Common myeloid progenitor, CD34-positive (primary cell): Measurements from ENCODE around the gene SPATA13.
A peak's percentile ranks its signal among the peaks of the same experiment; 100 is the strongest.
"Not testable (repeated sequence)": the region's sequence is repeated elsewhere in the genome, so short reads cannot be mapped to it uniquely, and the experiment has no call there.

Experiments
- CTCF ChIA-PET: fragments of 350-600 bp; sonication (Branson Sonifier 250); formaldehyde crosslinking; loops from one replicate; lab custom pipeline; 2021; ENCODE audit warnings: antibody characterized with exemption; lab: Charles Lee
- POLR2A ChIA-PET: fragments of 350-600 bp; sonication (Branson Sonifier 250); formaldehyde crosslinking; loops from one replicate; lab custom pipeline; 2021; ENCODE audit warnings: antibody characterized with exemption; lab: Charles Lee
- DNase-seq, 3 donors: peaks; one replicate each; pipeline versions ENCODE4 v3.0.0 to v3.0.0-alpha.2; 2013
- H3K27ac ChIP-seq, 2 experiments: 1 replicate in 1 of 2; 2 replicates in 1 of 2; pipeline ENCODE4 v1.7.0; 2013; ENCODE audit warnings: inconsistent platforms in 2 of 2, low read length in 2 of 2, mild to moderate bottlenecking in 2 of 2, low read depth in 1 of 2, moderate library complexity in 1 of 2; ENCODE audit not compliant: severe bottlenecking in 2 of 2, insufficient read depth in 1 of 2, poor library complexity in 1 of 2
- H3K27me3 ChIP-seq, 5 experiments: replicated peaks in 2 of 5; 1 replicate in 3 of 5; 2 replicates in 2 of 5; pipeline versions ENCODE4 v1.6.1 to v1.7.0; 2013; ENCODE audit warnings: low read length in 4 of 5, mild to moderate bottlenecking in 2 of 5, moderate library complexity in 2 of 5, inconsistent platforms in 1 of 5; ENCODE audit not compliant: insufficient read depth in 5 of 5, control insufficient read depth in 4 of 5
- H3K36me3 ChIP-seq, 4 experiments: 1 replicate in 2 of 4; 2 replicates in 2 of 4; pipeline versions ENCODE4 v1.6.1 to v1.7.0; 2013; ENCODE audit warnings: low read length in 3 of 4, control low read depth in 1 of 4, mild to moderate bottlenecking in 1 of 4; ENCODE audit not compliant: control insufficient read depth in 4 of 4, insufficient read depth in 4 of 4
- H3K4me1 ChIP-seq, 4 experiments: 1 replicate in 3 of 4; 2 replicates in 1 of 4; pipeline versions ENCODE4 v1.6.1 to v1.7.1; 2013; ENCODE audit warnings: low read length in 3 of 4, mild to moderate bottlenecking in 3 of 4, control low read depth in 1 of 4, inconsistent platforms in 1 of 4, moderate library complexity in 1 of 4; ENCODE audit not compliant: control insufficient read depth in 4 of 4, insufficient read depth in 4 of 4; ENCODE audit errors: control extremely low read depth in 1 of 4
- H3K4me3 ChIP-seq, 7 experiments: 1 replicate in 4 of 7; 2 replicates in 3 of 7; pipeline versions ENCODE4 v1.5.1 to v1.7.0; 2013; ENCODE audit warnings: mild to moderate bottlenecking in 7 of 7, low read length in 6 of 7, moderate library complexity in 6 of 7, inconsistent platforms in 2 of 7, low read depth in 2 of 7, control low read depth in 1 of 7; ENCODE audit not compliant: insufficient read depth in 4 of 7, control insufficient read depth in 1 of 7; ENCODE audit errors: extremely low read depth in 1 of 7
- H3K9me3 ChIP-seq, 5 experiments: 1 replicate in 4 of 5; 2 replicates in 1 of 5; pipeline versions ENCODE4 v1.6.1 to v1.7.1; 2013; ENCODE audit warnings: low read length in 4 of 5, mild to moderate bottlenecking in 2 of 5, inconsistent platforms in 1 of 5, low read depth in 1 of 5, moderate library complexity in 1 of 5; ENCODE audit not compliant: control insufficient read depth in 4 of 5, insufficient read depth in 2 of 5; ENCODE audit errors: control extremely low read depth in 1 of 5
- WGBS: methylation state at CpG from one replicate; pipeline ENCODE4 v1.1.5; 2013; ENCODE audit not compliant: insufficient coverage; 5-methylcytosine and 5-hydroxymethylcytosine counted together

SPATA13 gene

DNA sequence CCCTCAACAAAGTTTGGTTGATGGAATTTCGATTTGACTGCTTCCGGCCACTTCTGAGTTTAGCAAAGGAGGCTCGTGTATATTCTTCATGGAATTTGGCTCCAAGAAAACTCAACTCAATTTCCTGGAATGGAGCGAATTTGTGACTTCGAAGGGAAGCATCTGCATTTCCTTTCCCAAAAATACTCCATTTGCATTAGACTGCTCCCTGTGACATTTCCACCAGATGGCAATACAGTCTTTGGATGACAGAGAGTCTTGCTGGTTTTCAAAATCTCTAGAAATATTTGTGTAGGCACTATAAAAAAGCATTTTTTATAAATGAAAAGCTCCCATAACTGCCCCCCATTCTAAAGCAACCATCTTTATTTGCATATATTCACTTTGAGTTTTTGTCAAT, 152.9 kb downstream of the SPATA13 start:
- ChIA-PET CTCF (interaction anchor here (1.2 kb wide), 1 partner anchor 357 kb away, joined by 4 read pairs; no protein-coding TSS in a partner anchor), POLR2A (no interaction called here)
- 76% methylated on average over 2 of the region's 5 CpGs for WGBS
- H3K27ac ChIP-seq: no peak overlapping the region
- no peak overlapping the region for H3K4me3 ChIP-seq
- no peaks in the 10 kb centered on the region for H3K4me1 ChIP-seq
- no peaks in the 10 kb centered on the region for H3K27me3 ChIP-seq
- no peaks in the 10 kb centered on the region for H3K36me3 ChIP-seq
- H3K9me3 ChIP-seq: no peaks in the 10 kb centered on the region
- peak in 2 of 3 donors; percentile 14 to 15 for DNase-seq

- POLR2A ChIA-PET, H3K36me3 ChIP-seq, H3K27ac ChIP-seq, CTCF ChIA-PET, H3K4me1 ChIP-seq, H3K9me3 ChIP-seq, DNase-seq, H3K4me3 ChIP-seq, H3K27me3 ChIP-seq: not testable (repeated sequence)
- 100% methylated on average over 3 of the region's 10 CpGs for WGBS
Measured at GRCh38 chr13:24317835-24318234, 157.3 kb downstream of the SPATA13 start.

DNA sequence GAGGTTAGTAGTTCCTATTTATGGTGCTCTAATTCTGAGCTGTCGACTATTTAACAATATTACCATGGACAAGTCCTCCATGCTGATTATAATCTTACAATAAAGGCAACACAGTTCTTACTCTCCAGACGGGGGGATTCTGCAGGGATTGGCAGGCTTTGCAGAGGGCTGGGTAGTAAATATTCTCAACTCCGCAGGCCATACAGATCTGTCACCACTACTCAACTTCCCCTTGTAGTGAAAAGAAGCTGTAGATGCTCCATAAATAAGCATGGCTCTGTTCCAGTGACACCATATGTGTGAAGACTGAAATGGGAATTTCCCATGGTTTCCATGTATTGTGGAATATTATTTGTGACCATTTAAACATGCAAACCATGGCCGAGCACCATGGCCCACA, 158.4 kb downstream of the SPATA13 start:
- H3K27me3 ChIP-seq, H3K36me3 ChIP-seq, H3K9me3 ChIP-seq, DNase-seq, H3K4me3 ChIP-seq, H3K27ac ChIP-seq, CTCF ChIA-PET, POLR2A ChIA-PET, H3K4me1 ChIP-seq: not testable (repeated sequence)
- no CpG with 5 or more reads among the region's 4 CpGs for WGBS

GRCh38 chr13:24319641-24320040, 159.1 kb downstream of the SPATA13 start:
- POLR2A ChIA-PET, H3K4me3 ChIP-seq, CTCF ChIA-PET, DNase-seq, H3K9me3 ChIP-seq, H3K36me3 ChIP-seq, H3K27ac ChIP-seq, H3K4me1 ChIP-seq, H3K27me3 ChIP-seq: not testable (repeated sequence)
- no CpG with 5 or more reads among the region's 6 CpGs for WGBS

- POLR2A ChIA-PET, CTCF ChIA-PET: not testable (repeated sequence)
Measured at GRCh38 chr13:24321416-24321815, 160.9 kb downstream of the SPATA13 start.

DNA sequence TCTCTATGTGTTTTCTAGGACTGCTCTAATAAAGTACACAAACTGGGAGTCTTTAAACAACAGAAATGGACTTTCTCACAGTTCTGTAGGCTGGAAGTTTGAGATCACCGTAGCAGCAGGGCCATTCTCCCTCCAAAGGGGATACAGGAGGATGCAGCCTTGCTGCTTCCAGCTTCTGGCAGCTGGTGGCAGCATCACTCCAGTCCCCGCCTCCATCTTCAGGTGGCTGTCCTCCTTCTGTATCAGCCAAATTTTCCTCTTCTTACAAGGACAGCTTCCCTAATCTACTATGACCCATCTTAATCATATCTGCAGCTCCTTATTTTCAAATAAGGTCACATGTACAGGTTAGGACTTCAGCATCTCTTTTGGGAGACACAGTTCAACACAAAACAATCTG, 161.9 kb downstream of the SPATA13 start:
- H3K4me3 ChIP-seq, H3K27ac ChIP-seq, H3K36me3 ChIP-seq, H3K9me3 ChIP-seq, H3K27me3 ChIP-seq, CTCF ChIA-PET, H3K4me1 ChIP-seq, DNase-seq: not testable (repeated sequence)
- WGBS: 67% methylated on average over 1 of the region's 2 CpGs
- POLR2A ChIA-PET: interaction anchor here (0.6 kb wide), 1 partner anchor 16 kb away, joined by 3 read pairs; no protein-coding TSS in a partner anchor

More at GRCh38 chr13:24321416-24321815, 160.9 kb downstream of the SPATA13 start:
- H3K36me3 ChIP-seq, H3K27ac ChIP-seq, DNase-seq, H3K4me3 ChIP-seq, H3K27me3 ChIP-seq, H3K9me3 ChIP-seq, H3K4me1 ChIP-seq: not testable (repeated sequence)
- WGBS: 97% methylated on average over 5 of the region's 8 CpGs

DNA sequence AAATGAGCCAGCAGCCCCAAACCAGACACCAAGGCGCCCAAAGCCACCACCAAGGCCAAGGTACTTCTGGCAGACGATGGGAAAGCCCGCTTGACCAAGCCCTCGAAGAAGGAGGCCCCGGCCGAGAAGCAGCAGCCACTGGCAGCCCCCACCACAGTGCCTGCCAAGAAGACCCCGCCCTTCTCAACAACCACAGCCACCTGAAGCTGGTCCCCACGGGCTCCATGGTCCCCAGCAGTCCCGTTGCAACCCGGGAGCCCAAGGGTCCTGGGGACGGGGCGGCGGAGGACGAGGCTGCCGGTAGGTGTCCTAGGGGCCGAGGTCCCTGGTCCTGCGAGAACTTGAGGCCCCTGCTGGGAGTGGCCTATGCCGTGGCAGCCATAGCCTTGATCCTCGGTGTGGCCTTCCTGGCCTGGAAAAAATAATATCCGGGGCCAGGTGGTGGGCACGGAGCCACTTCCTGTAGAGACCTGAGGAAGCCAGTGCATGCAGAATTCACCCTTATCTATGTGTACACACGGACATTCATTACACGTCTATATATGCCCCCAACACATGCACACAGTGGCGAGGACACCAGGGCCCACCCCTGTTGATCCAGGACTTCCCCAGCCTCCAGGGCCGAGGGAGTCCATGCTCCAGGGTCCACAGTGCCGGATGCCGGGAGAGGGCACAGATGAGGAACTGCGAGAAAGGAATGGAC, 162.7 kb downstream of the SPATA13 start:
- Histone ChIP-seq H3K9me3 (no peaks in the 10 kb centered on the region), H3K36me3 (no peaks in the 10 kb centered on the region), H3K4me3 (no peak overlapping the region), H3K4me1 (peaks cover 0 to 2% (median 0%) of the 10 kb centered on the region in 4 experiments), H3K27ac (no peak overlapping the region), H3K27me3 (peaks cover 0 to 10% (median 3%) of the 10 kb centered on the region in 5 experiments)
- CTCF ChIA-PET: no interaction called here
- 91% methylated on average over 22 of the region's 28 CpGs for whole genome bisulfite sequencing
- no peak for DNase-seq
- POLR2A ChIA-PET: no interaction called here
